ENCODE data around the gene CRACR2A.

The CRACR2A gene

GRCh38 chr12:3595721-3596120 lies 157.2 kb downstream of the CRACR2A start:
- no peak for DNase-seq (ENCODE audit: low spot score)

GRCh38 chr12:3594966-3595365 lies 157.9 kb downstream of the CRACR2A start:
- DNase-seq (ENCODE audit: low spot score) = no peak

GRCh38 chr12:3593906-3594483 lies 158.9 kb downstream of the CRACR2A start:
- no peak for DNase-seq (ENCODE audit: low spot score)

GRCh38 chr12:3592856-3593625 lies 159.9 kb downstream of the CRACR2A start:
- no peak for DNase-seq (ENCODE audit: low spot score)

GRCh38 chr12:3589745-3590144 lies 163.2 kb downstream of the CRACR2A start:
- DNase-seq (ENCODE audit: low spot score) = no peak

DNA sequence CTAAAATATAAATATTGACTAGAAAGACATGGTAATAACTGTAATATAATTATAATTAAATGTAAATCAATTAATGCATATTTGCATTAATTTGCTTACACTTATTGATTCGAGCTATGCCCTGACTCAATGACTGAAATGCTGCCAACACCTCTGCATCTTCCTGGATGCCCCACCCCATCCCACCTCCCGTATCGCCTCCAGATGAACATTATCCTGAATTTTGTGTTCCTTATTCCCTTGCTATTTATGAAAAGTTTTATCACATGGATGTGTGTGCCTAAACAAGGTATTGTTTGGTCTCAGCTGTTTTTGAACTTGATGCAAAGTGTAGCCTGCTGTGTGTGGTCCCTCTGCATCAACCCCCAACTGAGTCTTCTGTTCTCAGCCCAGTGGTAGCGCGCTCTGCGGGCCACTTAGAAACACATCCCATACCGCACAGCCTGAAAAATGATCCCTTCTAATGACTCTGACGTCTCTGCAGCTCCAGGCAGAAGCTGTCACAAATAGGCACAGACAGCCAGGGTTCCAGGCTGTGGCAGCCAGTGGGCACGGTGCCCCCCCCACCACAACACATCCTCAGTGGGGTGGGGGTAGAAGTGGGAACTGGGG lies 165.4 kb downstream of the CRACR2A start:
- no peak for DNase-seq (ENCODE audit: low spot score)

- DNase-seq (ENCODE audit: low spot score) = no peak
Observed at GRCh38 chr12:3583656-3584334, 169.1 kb downstream of the CRACR2A start.

DNA sequence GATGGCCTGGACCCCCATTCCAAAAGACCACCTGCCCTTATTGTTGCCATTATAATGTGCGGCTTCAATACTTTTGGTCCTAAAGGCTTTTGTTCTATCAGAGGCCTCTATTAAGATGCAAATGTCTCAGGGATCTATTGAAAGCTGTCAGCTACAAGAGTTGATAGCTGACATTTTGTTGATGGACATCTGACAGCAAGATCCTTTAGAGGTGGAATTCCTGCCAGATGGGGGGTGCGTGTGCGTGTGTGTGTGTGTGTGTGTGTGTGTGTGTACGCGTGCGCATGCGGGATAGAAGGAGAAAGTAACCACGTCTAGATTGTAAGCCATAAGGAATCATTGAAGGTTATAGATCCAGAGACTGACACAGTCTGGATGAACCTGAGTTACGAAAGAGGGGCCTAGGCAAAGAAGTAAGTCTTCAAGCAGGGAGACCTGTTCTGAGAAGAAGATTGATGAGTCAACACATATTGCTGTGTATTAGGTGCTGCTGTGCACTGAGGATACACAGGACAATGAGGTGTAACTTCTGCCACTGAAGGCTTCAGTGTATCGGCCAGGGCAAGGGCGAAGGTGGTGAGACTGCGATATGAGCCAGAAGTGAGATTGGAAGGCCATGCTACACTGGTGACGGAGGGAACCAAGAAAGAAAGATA lies 172.7 kb downstream of the CRACR2A start:
- no peak for DNase-seq (ENCODE audit: low spot score)

GRCh38 chr12:3579446-3580093 lies 173.3 kb downstream of the CRACR2A start:
- no peak for DNase-seq (ENCODE audit: low spot score)

DNA sequence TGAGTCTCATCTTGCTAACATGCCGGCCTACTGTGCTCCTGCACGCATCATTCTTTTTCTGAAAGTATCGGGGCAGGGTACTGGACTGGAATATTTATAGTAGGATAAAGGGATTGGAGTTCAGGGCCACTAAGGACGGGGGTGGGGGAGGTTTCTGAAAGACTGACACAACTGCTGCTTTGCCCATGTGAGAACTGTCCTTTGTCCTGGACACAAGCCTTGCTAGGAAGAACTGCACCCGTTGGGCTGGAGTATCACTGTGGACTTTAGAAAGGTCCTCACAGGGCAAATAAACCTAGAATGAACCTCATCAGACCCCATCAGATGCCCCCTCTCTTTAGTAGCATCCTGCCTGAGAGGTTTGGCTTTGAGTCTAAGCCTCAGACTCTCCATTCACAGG lies 174.4 kb downstream of the CRACR2A start:
- no peak for DNase-seq (ENCODE audit: low spot score)

GRCh38 chr12:3576891-3577290 lies 176.0 kb downstream of the CRACR2A start:
- DNase-seq (ENCODE audit: low spot score) = no peak

- DNase-seq (ENCODE audit: low spot score) = no peak
Observed at GRCh38 chr12:3574986-3575385, 177.9 kb downstream of the CRACR2A start.

- no peak for DNase-seq (ENCODE audit: low spot score)
Observed at GRCh38 chr12:3572560-3572959, 180.3 kb downstream of the CRACR2A start.

GRCh38 chr12:3571724-3572123 lies 181.2 kb downstream of the CRACR2A start:
- no peak for DNase-seq (ENCODE audit: low spot score)

DNA sequence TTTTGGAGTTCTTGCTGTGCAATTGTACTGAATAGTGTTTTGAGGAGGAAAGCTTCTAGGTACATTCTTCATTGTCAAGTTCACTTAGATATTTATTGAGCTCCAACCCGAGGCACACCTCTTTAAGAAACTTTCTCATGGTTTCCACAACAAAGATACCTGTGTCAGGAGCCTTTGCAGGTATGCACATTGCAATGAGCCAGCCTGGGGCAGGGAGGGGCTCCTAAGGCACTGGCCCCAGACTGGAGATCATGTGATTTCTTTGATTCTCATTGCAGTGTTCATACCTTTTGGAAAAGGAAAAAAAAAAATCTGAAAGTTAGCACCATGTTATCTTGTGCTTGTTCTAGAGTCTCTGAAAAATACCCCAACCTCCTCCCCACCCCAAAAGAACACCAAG lies 181.6 kb downstream of the CRACR2A start:
- DNase-seq (ENCODE audit: low spot score) = no peak

- no peak for DNase-seq (ENCODE audit: low spot score)
Observed at GRCh38 chr12:3568695-3569094, 184.2 kb downstream of the CRACR2A start.

DNA sequence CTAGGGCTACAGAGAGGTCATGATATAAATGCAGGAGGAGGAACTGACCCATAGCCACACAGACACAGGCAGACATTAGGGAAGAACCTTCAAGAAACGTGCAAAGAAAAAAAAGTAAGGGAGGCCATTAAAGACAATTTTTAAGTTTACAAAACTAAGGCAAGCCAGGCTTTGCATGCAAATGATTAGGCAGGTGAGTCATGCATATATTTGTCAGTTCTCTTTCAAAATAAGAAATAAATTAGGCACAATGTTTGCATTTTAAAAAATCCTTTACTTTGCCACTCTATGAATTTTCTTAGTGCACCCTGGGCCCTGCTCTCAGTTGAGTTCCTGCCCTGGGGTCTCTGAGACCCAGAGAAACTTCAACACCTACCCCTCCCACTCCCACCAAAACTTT lies 186.9 kb downstream of the CRACR2A start:
- no peak for DNase-seq (ENCODE audit: low spot score)
